OCI-M2 (cell line): Measurements from ENCODE around the gene ACP4.

ENCODE experiments used
- DNase-seq: peaks from one replicate; lab custom pipeline; 2025; ENCODE audit not compliant: unreplicated experiment; lab: John Stamatoyannopoulos, UW

The ACP4 gene

DNA sequence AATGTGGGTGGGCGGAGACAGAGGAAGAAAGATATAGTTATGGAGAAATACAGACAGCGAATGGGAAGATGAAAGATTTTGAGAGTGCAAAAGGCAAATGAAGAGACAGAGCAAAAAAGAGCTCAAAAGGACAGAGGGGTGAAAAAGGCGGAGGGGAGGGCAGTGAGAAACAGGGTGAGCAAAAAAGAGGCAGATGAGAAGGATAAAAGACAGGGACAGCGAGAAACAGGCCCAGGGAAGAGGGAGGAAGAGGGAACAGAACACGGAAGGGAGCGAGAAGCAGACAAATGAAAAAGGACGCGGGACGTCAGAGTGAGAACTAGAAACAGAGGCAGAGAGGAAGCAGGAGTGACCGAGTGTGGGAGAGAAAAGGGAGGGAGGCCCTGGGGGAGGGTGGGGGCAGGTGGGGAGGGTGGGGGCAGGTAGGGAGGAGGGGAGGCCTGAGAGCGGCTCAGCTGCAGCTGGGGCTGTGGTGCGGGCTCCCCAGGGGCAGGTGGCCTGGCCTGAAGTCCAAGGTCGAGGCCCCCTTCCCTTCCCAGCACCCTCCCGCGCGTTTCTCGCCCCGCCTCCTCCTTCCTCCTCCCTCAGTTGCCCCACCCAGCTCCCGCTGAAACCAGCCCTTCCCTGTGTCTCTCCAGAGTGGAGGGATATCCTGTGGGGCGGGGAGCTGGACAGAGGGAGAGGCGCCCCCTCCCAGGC lies 30.5 kb downstream of the ACP4 start:
- no peak for DNase-seq

DNA sequence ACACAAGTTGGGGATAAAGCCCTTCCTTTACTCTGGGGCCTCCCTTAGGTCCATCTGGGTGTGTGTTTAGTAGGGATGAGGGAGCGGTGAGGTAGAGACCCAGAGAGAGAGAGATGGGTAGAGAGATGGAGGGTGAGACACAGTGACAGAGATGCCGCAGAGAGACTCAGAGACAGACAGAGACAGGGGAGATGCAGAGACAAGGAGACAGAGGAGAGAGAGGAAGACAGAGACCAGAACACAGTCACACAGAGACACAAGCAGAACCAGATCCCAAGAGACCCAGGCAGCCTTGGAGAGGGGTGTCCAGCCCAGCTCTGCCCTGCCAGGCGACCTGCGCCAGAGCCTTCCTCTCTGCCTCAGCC lies 31.0 kb downstream of the ACP4 start:
- DNase-seq = no peak

DNA sequence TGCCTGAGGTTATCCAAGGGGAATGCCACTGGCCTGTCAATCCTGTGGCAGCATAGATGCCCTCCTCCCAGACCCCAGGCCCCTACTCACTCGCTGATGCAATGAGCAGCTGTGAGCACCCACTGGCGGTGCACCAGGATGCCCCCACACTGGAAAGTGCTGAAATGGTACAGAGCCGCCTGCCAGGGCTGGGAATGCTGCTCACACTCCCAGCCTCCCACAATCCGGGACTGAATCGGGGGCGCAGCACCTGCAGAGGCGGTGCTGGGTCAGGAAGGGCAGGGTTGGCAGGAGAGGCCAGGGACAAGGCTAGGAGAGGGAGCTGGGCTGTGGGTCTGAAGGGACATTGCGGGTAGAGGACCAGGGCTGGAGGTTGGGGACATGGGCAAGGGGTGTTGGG lies 31.4 kb downstream of the ACP4 start:
- DNase-seq = no peak

DNA sequence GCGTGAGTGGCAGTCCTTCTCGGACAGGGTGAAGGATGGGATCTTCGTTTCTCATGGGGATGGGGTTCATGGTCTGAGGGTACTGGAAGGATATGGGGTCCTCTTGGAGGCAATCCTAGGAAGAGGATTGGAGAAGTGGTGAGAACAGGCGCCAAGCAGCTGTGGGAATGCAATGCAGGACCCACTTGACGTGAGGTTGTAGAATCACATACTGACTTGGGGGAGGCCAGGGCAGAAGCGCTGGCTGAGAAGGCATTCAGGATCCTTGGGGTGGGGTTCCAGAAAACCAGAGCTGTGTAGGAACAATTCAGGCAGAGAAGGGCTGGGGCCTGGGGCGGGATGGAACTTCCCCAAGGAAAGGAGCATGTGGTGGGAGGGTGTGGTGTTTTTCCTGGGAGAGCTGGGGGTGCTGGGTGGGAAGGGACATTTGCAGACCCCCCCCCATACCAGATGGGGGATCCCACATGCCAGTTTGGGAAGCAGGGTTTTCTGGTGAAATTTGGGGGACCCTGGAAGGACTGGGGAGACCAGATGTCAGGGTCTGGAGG lies 32.5 kb downstream of the ACP4 start:
- DNase-seq = no peak

DNA sequence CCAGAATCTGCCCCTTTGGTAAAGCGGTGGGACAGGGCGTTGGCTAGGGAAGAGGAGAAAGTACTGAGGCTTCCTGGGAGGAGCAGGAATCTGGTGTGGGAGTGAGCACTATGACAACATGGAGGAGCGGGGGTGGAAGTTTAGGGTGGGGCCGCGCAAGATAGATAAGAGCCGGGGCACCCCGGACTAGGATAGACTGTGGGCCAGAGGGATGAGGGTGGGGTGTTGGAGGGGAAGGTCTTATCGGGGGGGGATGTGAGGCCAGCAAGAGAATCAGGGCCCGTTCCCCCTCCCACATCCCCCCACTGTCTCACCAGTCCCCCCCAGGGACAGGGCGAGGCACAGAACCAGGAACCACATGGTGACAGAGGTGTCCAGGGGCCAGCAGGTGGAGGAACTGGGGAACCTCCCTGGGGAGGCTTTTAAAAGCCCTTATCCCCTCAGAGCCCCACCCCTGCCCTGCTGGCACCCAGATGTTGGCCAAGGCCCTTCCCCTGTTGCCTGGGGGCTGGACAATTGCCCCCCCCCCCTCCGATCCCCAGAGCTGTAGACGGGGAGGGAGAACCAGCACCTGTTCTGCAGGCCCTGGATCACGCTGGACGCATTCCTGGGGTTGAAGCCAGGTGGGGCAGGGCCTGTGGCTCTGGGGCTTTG lies 33.3 kb downstream of the ACP4 start, which contains the start of gene KLK1:
Gene KLK1, minus strand, starts transcription at position 399 of the 654 bp plus-strand sequence. Its CDS starts 39 bp downstream, at position 360.
- no peak for DNase-seq

DNA sequence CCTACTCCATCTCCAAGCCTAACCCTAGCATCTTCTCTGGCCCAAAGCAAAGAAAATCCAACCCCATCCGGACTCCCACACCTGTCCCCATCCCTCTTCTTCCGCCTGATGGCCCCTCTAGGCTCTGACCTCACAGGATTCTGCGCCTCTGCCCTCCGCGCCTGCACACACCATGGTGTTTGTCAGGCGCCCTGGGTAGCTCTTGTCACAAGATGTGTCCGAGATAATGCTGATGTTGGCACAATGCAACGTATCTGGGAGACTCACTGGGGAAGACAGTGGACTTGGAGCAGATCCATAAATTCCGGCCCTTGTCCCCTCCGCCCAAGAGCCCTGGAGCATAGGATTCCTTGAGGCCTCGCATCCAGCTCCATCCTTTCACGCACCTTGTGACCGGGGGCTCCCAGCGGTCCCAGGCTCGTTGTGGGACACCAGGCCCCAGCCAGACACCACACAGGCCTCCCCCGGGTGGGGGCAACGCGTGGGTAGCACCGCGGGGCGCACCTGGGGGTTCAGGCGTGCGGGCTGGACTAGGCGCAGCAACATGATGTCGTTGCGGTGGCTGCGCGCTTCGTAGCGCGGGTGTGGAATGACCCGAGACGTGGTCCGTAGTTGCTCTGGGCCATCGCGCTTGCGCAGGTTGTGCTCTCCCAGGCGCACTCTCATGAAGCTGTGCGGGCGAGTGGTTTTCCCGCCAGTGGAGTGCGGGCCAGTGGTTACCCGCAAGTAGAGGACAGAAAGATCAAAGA lies 36.5 kb downstream of the ACP4 start:
- no peak for DNase-seq

DNA sequence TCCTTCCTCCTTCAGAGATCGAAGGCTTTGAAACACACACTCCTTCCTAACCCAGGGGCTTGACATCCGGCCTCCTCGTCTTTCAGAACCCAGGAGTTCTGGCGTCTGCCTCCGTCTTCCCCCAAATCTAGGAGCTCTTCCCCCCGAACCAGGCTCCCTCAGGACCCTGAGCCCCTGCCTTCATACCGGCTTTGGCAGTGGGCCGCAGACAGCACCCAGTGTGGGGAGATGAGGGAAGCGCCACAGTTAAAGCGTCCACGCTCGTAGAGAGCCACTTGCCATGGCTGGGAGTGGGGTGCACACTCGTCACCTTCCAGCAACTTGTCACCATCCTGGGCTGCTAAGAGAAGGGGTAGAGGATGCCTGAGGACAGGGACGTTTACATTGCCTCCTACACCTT lies 37.3 kb downstream of the ACP4 start:
- DNase-seq = no peak

DNA sequence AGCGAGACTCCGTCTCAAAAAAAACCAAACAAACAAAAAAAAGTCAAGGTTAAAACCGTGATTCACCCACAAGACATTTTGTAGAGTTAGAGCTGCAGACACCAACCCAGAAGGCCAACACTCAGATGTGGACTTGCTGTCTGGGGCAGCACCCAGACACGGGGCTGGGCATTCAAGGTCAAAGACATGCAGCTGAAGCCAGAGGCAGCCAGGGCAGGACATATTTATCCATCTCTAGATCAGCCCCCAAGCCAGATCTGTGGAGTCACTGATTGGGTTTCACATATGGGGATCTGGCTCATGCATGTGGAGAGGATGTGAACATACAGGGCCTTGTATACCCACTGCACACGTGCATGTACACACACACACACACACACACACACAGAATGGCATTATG lies 39.6 kb downstream of the ACP4 start:
- no peak for DNase-seq

DNA sequence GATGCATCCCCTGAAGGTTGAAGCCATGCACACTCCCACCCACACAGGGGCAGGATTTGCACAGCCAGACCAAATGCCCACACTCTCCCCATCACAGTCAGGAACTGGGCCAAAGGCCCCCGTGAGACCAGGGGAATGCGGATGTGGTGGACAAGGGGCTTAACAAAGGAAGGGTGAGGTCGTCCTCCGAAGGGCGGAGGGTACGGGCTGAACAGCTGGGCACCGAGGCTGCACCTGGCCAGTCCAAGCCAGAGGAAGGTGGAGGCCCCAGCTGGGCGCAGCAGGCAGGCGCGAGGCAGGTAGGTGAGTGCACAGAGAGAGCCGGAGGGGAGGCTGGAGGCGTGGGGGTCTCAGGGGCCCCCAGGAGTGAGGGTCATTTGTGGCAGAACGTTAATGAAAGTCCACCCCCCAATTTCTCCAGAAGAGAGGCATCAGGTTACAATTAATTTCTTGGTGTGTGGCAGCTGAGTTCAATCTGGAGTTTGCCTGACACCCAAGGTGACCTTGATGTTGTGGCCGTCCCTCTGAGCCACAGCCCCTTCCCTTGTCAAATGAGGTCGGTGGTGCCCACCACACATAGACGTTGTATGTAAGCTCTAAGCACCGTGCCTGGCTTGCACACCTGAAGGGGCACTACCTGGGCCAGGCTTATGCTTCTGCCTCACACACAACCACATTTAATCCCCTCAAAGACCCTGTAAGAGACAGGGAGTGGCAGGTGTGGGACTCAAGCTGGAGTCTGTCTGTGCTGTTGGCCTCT lies 40.2 kb downstream of the ACP4 start:
- no peak for DNase-seq

DNA sequence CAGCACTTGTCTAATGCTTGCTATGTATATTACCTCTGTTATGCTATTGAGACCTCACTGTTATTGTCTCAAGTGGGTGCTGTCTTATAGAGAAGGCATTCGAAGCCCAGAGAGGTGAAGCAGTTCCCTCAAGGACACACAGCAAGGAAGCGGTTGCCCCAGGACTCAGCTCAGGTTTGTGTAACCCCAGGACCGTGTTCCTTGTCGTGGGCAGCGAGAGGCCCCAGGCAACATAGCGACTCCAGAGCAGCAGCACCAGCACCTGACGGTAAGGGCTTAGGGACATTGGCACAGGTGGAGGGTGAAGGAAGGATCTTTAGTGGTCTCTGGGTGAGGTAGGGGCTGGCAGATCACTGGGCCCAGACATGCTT lies 40.8 kb downstream of the ACP4 start:
- DNase-seq = no peak

DNA sequence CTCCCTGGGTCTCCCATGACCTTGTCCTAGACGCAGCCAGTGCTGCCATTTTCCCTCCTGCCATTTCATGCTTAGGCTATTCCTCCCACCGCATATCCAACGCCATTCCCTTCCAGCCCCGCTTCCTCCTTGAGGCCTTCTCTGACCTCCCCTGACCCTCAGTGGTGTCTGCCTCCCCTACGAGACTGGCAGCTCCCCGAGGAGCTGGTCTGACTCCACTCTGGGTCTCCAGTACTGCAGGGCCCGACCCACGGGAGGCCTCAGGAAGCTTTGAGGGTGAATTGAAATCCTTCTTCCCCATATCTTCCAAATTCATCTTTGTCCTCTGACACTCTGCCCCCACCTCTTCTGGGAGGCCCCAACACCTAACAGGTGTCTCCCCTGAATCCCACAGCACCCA lies 42.5 kb downstream of the ACP4 start:
- no peak for DNase-seq

DNA sequence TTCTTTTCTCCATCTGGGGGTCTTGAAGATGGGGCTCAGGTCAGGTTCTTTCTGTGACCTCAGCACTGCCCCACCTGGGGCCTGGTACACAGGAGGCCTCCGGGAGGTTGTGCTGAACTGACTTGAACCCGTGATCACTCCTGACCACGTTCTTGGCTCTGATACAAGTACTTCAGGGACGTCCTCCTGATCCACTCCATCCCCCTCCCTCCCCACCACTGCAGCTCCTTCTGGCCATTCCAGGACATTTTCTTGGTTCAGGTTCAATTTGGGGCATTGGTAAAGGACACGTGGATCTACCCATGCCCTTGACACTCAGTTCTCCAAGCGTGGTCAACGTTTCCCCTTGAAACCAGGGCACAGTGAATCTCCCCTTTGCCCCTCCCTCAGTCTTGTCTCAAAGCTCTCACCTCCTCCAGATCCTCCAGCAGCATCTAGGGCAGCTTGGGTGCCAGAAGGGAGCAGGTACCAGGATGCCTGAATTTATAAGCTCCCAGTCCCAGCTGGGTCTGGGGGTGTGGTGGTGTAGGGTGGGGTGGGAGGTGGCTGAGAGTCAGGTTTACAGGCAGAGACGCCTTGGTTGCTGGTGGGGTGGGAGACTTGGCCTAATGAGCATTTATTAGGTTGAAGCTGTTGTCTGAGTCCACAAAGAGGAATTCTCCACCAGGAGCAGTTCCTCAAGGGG lies 43.0 kb downstream of the ACP4 start, which contains the start of gene KLK15:
Gene KLK15, minus strand, starts transcription at position 458 of the 685 bp plus-strand sequence. CDS start 2,082 bp downstream, outside the sequence.
- no peak for DNase-seq

DNA sequence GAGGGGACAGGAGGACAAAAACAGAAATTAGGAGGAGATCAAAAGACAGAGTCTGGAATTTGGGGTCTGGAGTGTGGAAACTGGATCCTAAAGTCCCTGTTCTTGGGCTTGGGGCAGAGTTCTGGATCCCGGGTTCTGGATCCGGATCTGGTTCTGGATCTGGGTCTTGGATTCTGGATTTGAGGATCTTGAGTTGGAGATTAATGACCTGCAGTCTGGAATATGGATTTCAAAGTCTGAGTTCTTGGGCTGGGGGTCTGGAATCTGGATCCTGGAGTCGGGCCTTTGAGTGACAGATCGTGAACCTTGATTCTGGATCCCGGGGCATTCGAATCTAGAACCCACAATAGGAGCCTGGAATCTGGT lies 43.6 kb downstream of the ACP4 start:
- no peak for DNase-seq

DNA sequence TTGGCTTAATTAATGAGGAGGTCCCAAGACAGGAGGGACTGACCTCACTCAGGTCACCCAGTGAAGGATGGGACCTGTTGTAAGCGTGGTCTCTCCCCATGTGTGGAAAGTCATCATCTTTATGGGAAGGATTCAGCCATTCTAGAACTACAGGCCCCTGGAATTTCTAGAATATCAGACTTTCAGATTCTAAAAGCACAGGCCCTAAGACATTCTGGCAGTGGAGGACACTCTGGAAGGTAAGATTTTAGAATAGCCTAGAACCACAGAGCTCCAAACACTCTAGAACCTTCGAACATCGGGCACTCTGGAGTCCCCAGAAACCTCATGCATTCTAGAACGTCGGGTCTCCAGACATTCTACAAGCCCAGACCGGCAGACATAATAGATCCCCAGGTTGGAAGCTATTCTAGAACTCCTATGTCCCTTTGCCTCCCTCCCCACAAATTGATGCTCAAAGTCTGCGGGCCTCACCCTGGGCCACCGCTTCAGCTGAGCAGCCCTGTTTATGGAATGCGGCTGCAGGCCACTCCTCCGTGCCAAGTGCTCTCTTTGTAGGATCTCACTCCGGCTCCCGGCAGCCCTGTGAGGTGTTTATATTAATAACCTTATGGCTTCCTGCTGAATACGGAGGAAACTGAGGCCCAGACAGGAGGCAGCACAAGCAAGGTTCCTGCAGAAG lies 45.0 kb downstream of the ACP4 start:
- no peak for DNase-seq

DNA sequence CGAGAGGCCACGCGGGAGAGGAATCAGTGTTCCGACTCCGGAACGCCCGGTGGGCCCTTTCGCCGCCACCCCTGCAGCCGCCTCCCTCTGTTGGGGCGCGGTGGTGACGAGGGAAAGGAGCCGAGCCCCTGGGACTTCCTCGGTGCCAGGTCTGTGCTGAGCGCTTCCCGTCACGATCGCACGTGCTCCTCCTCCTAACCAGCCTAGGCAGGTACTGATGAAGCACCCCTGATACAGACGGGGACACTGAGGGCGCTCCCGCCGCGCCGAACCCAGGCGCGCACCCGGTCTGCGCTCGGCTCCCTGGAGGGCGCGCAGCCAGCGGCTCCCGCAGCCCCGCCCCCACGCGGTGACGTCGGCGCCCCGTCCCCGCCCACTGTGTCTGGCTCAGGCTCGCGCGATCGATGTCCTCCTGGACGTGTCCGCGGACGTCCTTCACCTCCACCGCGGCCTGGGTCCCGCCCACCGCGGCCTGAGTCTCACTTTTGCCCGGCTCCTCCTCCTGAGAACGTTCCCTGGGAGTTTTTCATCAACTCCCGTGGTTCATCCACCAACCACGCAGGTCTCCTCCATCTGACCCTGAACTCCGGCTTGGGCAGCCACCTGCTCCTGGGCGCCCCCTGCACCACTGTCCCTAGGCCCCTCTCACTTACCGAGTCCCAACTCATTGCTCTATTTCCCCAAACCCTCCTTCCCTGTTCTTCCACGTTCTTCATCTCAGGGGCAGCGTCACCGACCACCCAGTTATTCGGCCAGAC lies 45.7 kb downstream of the ACP4 start:
- no peak for DNase-seq

DNA sequence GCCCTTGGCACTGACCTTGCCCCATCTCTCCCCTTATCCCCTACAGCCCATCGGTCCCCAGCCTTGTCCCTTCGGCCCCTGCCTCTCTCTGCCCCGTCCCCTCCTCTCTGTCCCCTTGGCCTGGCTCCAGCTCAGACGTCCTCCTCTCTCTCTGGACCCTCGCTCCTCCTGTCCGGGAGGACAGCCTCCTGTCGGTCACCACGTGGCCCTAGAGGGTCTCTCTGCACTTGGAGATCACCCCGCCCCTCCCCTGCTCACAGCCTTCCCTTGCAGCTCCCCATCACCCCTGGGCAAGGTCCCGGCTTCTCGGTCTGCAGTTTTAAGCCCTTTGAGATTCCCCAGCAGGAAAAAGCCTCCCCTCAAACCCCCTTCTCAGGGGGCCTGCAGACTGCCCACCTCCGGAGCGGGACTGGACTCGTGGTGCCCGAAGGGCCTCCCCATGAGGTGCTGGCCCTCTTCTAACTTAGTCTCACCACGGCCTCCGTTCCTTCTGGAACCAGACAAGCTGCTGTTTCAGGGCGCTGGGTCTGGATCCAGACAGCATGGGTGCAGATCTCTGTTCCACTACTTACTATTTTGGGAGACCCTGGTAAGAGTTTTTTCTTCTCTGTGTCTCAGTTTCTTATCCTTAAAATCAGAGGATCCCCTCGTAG lies 46.5 kb downstream of the ACP4 start:
- DNase-seq = no peak

DNA sequence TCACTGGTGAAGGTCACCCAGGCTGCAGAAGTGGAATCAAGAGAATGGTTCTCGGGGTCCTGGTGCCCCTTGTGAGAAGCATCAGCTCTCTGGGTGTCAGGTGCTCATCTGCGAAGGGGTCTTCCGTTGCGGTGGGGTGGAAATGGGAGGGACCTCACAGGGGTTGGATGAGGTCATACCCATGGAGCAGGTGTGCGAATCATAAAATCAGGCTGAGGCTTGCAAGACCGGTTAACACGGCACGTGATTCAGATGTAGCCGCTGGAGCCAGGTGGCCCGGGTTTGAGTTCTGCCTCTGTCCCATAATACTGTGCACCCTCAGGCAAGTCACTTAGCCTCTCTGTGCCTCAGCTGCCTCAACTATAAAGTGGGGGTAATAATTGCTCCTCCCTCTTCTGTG lies 47.1 kb downstream of the ACP4 start:
- DNase-seq = no peak

DNA sequence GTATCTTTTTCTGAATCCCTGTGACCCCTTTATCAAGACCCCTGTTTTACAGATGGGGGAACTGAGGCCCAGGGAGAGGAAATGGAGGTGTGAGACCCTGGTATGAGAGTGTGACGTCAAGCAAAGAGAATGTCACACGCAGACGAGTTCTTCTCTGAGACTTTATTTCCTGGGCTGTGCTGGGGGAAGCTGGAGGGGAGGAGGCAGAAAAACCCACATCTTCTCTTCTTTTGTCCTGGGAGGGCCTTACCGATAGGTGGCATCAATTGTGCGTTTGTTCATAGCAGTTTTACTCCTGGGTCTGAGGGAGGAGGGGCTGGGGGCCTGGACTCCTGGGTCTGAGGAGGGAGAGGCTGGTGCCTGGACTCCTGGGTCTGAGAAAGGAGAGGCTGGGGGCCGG lies 48.0 kb downstream of the ACP4 start:
- no peak for DNase-seq
